ENCODE data around the gene ZNF625. TPM values are rescaled to one million over a fixed set of nuclear protein-coding genes. Genes with fewer than 3 reads are reported as not detected.

The ZNF625 gene
- polyA plus RNA-seq (2013), result 4.0 TPM

DNA sequence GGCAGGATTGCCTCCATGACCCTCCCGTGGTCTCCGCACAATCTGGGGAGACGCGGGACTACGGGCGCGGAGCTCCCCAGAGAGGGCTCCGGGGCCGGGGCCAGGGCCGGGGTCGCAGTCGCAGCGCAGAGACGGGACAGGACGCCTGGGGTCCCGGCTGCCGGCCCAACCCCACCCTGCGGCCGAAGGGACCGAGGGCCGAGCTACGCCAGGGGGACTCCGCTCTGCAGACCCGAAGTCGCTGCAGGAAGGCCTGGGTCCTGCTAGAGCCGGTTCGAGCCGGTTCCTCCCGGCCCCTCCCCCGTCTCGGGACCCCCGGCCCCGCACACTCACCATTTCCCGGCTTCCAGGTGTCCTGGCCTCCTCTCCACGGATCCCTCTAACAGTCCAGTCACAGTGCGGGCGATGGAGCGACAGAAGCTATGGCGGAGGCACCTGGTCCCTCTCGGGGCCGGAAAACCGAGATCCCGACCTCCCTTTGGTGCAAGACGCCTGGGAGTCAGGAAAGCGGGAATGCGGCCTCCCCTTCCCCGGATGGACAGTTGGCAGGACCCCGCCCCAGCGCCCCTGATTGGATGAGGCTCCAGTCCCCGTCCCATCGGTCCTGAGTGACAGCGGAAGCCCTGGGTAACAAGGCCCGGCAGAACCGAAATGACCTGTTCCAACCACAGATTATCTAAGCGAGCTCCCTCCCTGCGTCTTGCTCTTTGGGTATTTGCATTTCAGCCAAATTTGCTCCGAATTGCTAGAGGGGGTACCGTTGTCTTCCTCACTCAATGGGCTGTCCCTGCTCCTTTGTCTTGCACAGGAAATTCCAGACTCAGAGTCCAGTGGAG lies at the start of gene ZNF625:
Gene ZNF625 (minus strand): TSS at position 512 of the 836 bp plus-strand sequence. CDS start 176 bp downstream, at position 336.
- POLR2A ChIA-PET, result interaction anchor here (1.0 kb wide), 2 partner anchors 25 to 168 kb away, joined by 3 to 5 read pairs; no protein-coding TSS in a partner anchor
- H3K36me3 ChIP-seq (ENCODE audit: control insufficient read depth in 4 of 4, insufficient read depth in 4 of 4, low read length in 3 of 4), result peaks cover 2 to 7% (median 5%) of the 10 kb centered on the region in 4 experiments
- no peaks in the 10 kb centered on the region for H3K27me3 ChIP-seq (replicated peaks in 2 of 5; ENCODE audit: control insufficient read depth in 4 of 5, insufficient read depth in 5 of 5, low read length in 4 of 5)
- H3K4me1 ChIP-seq (ENCODE audit: control extremely low read depth in 1 of 4, control insufficient read depth in 4 of 4, insufficient read depth in 4 of 4, low read length in 3 of 4), result peaks cover 4 to 22% (median 12%) of the 10 kb centered on the region in 4 experiments
- H3K27ac ChIP-seq (ENCODE audit: insufficient read depth in 1 of 2, low read depth in 1 of 2, low read length in 2 of 2, poor library complexity in 1 of 2, severe bottlenecking in 2 of 2), result peak within 1 kb of the TSS; percentile 46 to 84
- peak within 1 kb of the TSS; percentile 54 to 94 (median 85) for H3K4me3 ChIP-seq (ENCODE audit: control insufficient read depth in 1 of 7, extremely low read depth in 1 of 7, insufficient read depth in 4 of 7, low read depth in 2 of 7, low read length in 6 of 7)
- 1% methylated on average over 42 of the region's 58 CpGs for WGBS (ENCODE audit: insufficient coverage)
- CTCF ChIA-PET, result interaction anchor here (0.6 to 1.2 kb wide), 3 partner anchors 16 to 456 kb away, joined by 3 read pairs; partner anchors contain the start of gene ZNF20
- peak in 2 of 3 donors; percentile 48 to 63 for DNase-seq
- no peaks in the 10 kb centered on the region for H3K9me3 ChIP-seq (ENCODE audit: control extremely low read depth in 1 of 5, control insufficient read depth in 4 of 5, insufficient read depth in 2 of 5, low read depth in 1 of 5, low read length in 4 of 5)

DNA sequence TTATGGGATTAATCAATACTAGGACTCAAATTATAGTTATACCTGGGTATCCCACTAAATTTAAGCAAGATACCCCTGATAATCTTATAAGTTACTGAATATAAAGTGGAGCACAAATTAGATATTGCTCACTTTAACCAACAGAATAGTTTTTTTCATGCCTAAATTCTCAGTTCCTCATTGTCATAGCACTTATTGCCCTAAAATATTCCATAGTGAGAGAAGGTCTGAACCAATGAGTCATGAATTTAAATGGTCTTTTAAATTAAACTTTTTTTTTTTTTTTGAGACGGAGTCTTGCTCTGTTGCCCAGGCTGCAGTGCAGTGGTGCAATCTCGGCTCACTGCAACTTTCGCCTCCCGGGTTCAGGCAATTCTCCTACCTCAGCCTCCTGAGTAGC lies 48.8 kb upstream of the ZNF625 start:
- peaks cover 0 to 26% (median 4%) of the 10 kb centered on the region in 4 experiments for H3K36me3 ChIP-seq (ENCODE audit: control insufficient read depth in 4 of 4, insufficient read depth in 4 of 4, low read length in 3 of 4)
- no peak overlapping the region for H3K4me3 ChIP-seq (ENCODE audit: control insufficient read depth in 1 of 7, extremely low read depth in 1 of 7, insufficient read depth in 4 of 7, low read depth in 2 of 7, low read length in 6 of 7)
- no peaks in the 10 kb centered on the region for H3K27me3 ChIP-seq (replicated peaks in 2 of 5; ENCODE audit: control insufficient read depth in 4 of 5, insufficient read depth in 5 of 5, low read length in 4 of 5)
- no CpG with 5 or more reads among the region's 4 CpGs for WGBS (ENCODE audit: insufficient coverage)
- POLR2A ChIA-PET, result no interaction called here
- CTCF ChIA-PET, result interaction anchor here (0.6 kb wide), 1 partner anchor 220 kb away, joined by 3 read pairs; no protein-coding TSS in a partner anchor
- no peak overlapping the region for H3K27ac ChIP-seq (ENCODE audit: insufficient read depth in 1 of 2, low read depth in 1 of 2, low read length in 2 of 2, poor library complexity in 1 of 2, severe bottlenecking in 2 of 2)
- H3K9me3 ChIP-seq (ENCODE audit: control extremely low read depth in 1 of 5, control insufficient read depth in 4 of 5, insufficient read depth in 2 of 5, low read depth in 1 of 5, low read length in 4 of 5), result peaks cover 14 to 47% (median 25%) of the 10 kb centered on the region in 5 experiments
- DNase-seq, result no peak
- H3K4me1 ChIP-seq (ENCODE audit: control extremely low read depth in 1 of 4, control insufficient read depth in 4 of 4, insufficient read depth in 4 of 4, low read length in 3 of 4), result peaks cover 0 to 16% (median 6%) of the 10 kb centered on the region in 4 experiments

DNA sequence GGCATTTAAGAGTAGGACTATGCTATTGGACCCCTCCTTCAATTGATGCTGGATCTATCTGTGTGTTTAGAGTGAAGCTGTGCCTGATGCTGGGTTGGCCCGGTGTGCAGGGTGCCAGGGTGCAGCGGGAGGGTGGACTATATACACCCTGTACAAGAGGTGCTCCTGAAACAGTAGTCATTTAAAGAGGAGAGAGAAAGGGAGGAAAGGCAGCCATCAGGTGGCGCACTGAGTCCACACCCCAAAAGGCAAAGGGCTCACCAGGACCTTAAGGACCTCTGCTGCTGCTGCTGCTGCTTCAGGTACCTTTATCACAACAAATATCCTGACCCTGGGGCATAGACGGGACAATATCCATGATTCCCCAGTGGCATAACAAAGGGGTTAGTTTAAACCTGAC lies 45.7 kb upstream of the ZNF625 start:
- 65% methylated on average over 2 of the region's 4 CpGs for WGBS (ENCODE audit: insufficient coverage)
- POLR2A ChIA-PET, result no interaction called here
- CTCF ChIA-PET, result interaction anchor here (0.8 kb wide), 1 partner anchor 23 kb away, joined by 3 read pairs; no protein-coding TSS in a partner anchor
- peaks cover 0 to 27% (median 16%) of the 10 kb centered on the region in 5 experiments for H3K9me3 ChIP-seq (ENCODE audit: control extremely low read depth in 1 of 5, control insufficient read depth in 4 of 5, insufficient read depth in 2 of 5, low read depth in 1 of 5, low read length in 4 of 5)
- H3K4me1 ChIP-seq (ENCODE audit: control extremely low read depth in 1 of 4, control insufficient read depth in 4 of 4, insufficient read depth in 4 of 4, low read length in 3 of 4), result peaks cover 0 to 27% (median 16%) of the 10 kb centered on the region in 4 experiments
- no peak overlapping the region for H3K4me3 ChIP-seq (ENCODE audit: control insufficient read depth in 1 of 7, extremely low read depth in 1 of 7, insufficient read depth in 4 of 7, low read depth in 2 of 7, low read length in 6 of 7)
- H3K36me3 ChIP-seq (ENCODE audit: control insufficient read depth in 4 of 4, insufficient read depth in 4 of 4, low read length in 3 of 4), result peaks cover 0 to 4% (median 1%) of the 10 kb centered on the region in 4 experiments
- DNase-seq, result peak; percentile 76 to 85 (median 81)
- H3K27me3 ChIP-seq (replicated peaks in 2 of 5; ENCODE audit: control insufficient read depth in 4 of 5, insufficient read depth in 5 of 5, low read length in 4 of 5), result no peaks in the 10 kb centered on the region
- H3K27ac ChIP-seq (ENCODE audit: insufficient read depth in 1 of 2, low read depth in 1 of 2, low read length in 2 of 2, poor library complexity in 1 of 2, severe bottlenecking in 2 of 2), result no peak overlapping the region

DNA sequence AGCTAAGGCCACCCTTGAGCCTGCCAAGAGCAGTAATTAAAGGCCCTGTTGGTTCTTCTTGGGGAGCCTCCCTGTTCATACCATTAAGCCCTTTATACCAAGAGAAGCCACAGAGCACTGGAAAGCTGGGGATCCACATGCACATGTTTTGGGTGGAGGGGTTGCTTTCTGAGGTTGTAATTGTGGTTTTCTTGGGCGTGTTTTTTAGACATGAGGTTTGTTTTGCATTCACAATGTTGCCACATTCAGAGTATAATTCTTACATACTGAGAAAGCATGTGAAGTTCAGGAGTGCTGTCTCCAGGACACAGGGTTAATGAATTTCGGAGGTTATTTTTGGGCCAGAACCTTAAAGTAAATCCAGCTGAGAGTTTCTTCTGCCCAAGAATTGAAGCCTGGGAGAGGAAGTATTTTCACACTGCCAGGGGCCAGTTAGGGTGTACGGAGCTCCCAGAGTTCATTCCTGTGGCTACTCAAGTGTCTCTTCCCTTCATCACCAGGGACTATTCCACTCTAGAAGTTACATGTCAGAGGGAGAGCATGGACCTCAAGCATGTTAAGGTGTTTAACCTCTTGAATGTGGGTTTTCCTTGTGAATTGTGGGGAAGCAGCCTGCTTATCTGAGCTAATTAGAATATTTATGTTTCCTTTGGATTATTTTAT lies 43.4 kb upstream of the ZNF625 start:
- peak in 2 of 3 donors; percentile 56 to 57 for DNase-seq
- Histone ChIP-seq H3K27me3 (replicated peaks in 2 of 5; ENCODE audit: control insufficient read depth in 4 of 5, insufficient read depth in 5 of 5, low read length in 4 of 5) (no peaks in the 10 kb centered on the region), H3K36me3 (ENCODE audit: control insufficient read depth in 4 of 4, insufficient read depth in 4 of 4, low read length in 3 of 4) (no peaks in the 10 kb centered on the region), H3K9me3 (ENCODE audit: control extremely low read depth in 1 of 5, control insufficient read depth in 4 of 5, insufficient read depth in 2 of 5, low read depth in 1 of 5, low read length in 4 of 5) (peaks cover 0 to 40% (median 6%) of the 10 kb centered on the region in 5 experiments), H3K27ac (ENCODE audit: insufficient read depth in 1 of 2, low read depth in 1 of 2, low read length in 2 of 2, poor library complexity in 1 of 2, severe bottlenecking in 2 of 2) (peak overlapping the region; percentile 72 to 87), H3K4me3 (ENCODE audit: control insufficient read depth in 1 of 7, extremely low read depth in 1 of 7, insufficient read depth in 4 of 7, low read depth in 2 of 7, low read length in 6 of 7) (peak overlapping the region in 5 of 7 experiments; percentile 21 to 66 (median 44)), H3K4me1 (ENCODE audit: control extremely low read depth in 1 of 4, control insufficient read depth in 4 of 4, insufficient read depth in 4 of 4, low read length in 3 of 4) (peaks cover 0 to 36% (median 17%) of the 10 kb centered on the region in 4 experiments)
- ChIA-PET POLR2A (interaction anchor here (0.6 kb wide), 1 partner anchor 37 kb away, joined by 3 read pairs; the partner anchor contains the start of gene ZNF136), CTCF (no interaction called here)
- WGBS (ENCODE audit: insufficient coverage), result 0% methylated on average over 1 of the region's 3 CpGs

DNA sequence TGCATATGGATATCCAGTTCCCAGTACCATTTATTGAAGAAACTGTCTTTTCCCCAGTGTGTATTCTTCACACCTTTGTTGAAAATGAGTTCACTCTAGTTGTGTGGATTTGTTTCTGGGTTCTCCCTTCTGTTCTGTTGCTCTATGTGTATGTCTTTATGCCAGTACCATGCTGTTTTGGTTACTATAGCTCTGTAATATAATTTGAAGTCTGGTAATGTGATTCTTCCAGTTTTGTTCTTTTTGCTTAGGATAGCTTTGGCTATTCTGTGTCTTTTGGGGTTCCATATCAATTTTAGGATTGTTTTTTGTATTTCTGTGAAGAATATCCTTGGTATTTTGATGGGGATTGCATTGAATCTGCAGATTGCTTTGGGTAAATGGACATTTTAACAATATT lies 41.6 kb upstream of the ZNF625 start:
- ChIA-PET POLR2A (no interaction called here), CTCF (interaction anchor here (1.5 kb wide), 1 partner anchor 167 kb away, joined by 3 read pairs; the partner anchor contains the start of gene ZNF442)
- DNase-seq, result no peak
- Histone ChIP-seq H3K4me1 (ENCODE audit: control extremely low read depth in 1 of 4, control insufficient read depth in 4 of 4, insufficient read depth in 4 of 4, low read length in 3 of 4) (peaks cover 0 to 39% (median 20%) of the 10 kb centered on the region in 4 experiments), H3K27me3 (replicated peaks in 2 of 5; ENCODE audit: control insufficient read depth in 4 of 5, insufficient read depth in 5 of 5, low read length in 4 of 5) (no peaks in the 10 kb centered on the region), H3K9me3 (ENCODE audit: control extremely low read depth in 1 of 5, control insufficient read depth in 4 of 5, insufficient read depth in 2 of 5, low read depth in 1 of 5, low read length in 4 of 5) (peaks cover 0 to 49% (median 2%) of the 10 kb centered on the region in 5 experiments), H3K4me3 (ENCODE audit: control insufficient read depth in 1 of 7, extremely low read depth in 1 of 7, insufficient read depth in 4 of 7, low read depth in 2 of 7, low read length in 6 of 7) (no peak overlapping the region), H3K27ac (ENCODE audit: insufficient read depth in 1 of 2, low read depth in 1 of 2, low read length in 2 of 2, poor library complexity in 1 of 2, severe bottlenecking in 2 of 2) (no peak overlapping the region), H3K36me3 (ENCODE audit: control insufficient read depth in 4 of 4, insufficient read depth in 4 of 4, low read length in 3 of 4) (peaks cover 0 to 5% (median under 1%) of the 10 kb centered on the region in 4 experiments)

DNA sequence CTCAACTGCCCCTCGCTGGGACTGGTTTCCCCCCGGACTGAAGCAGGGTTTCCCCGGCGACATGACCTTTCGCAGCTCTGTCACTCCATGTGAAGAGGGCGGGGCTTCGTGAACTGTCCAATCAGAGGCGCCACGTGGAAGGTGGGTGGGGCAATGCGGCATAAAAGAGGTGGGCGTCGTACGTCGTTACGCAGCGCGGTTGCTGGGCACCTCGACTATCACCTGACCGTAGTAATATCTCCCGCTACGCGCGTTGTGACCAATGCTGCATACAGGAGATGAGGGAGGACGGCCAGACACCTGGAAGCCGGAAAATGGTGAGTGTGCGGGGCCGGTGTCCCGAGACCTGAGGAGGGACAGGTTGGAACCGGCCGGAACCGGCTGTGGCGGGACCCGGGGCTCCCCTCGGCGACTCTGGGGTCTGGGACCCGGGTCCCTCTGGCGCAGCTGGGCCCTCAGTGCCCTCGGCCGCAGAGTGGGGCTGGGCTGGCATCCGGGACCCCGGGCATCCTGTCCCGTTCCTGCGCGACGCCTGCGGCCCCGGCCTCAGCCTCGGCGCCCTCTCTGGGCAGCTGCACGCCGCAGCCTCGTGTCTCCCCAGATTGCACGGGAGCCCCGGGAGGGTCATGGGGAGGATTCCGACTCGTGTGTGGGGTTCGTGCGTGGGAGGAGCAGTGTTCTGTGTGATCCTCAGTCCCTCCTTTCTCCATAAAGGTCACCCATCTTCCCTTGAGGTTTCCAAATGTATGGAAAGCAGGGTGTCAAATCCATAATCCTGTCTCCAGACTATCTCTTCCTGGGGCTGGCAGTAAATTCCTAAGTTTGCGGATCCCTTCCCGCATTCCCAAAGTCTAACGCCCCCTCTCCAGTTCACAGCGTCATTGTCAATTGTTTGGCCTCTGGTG lies 38.5 kb upstream of the ZNF625 start:
- peak overlapping the region; percentile 48 to 83 (median 76) for H3K4me3 ChIP-seq (ENCODE audit: control insufficient read depth in 1 of 7, extremely low read depth in 1 of 7, insufficient read depth in 4 of 7, low read depth in 2 of 7, low read length in 6 of 7)
- peaks cover 0 to 65% (median 7%) of the 10 kb centered on the region in 5 experiments for H3K9me3 ChIP-seq (ENCODE audit: control extremely low read depth in 1 of 5, control insufficient read depth in 4 of 5, insufficient read depth in 2 of 5, low read depth in 1 of 5, low read length in 4 of 5)
- ChIA-PET CTCF (interaction anchor here (0.6 to 1.0 kb wide), 3 partner anchors 171 to 301 kb away, joined by 3 read pairs; partner anchors contain the start of gene ZNF442), POLR2A (no interaction called here)
- DNase-seq, result peak; percentile 88 to 96 (median 95)
- H3K27me3 ChIP-seq (replicated peaks in 2 of 5; ENCODE audit: control insufficient read depth in 4 of 5, insufficient read depth in 5 of 5, low read length in 4 of 5), result no peaks in the 10 kb centered on the region
- H3K27ac ChIP-seq (ENCODE audit: insufficient read depth in 1 of 2, low read depth in 1 of 2, low read length in 2 of 2, poor library complexity in 1 of 2, severe bottlenecking in 2 of 2), result peak overlapping the region in 1 of 2 experiments; percentile 58
- peaks cover 4 to 24% (median 17%) of the 10 kb centered on the region in 4 experiments for H3K36me3 ChIP-seq (ENCODE audit: control insufficient read depth in 4 of 4, insufficient read depth in 4 of 4, low read length in 3 of 4)
- 3% methylated on average over 50 of the region's 62 CpGs for WGBS (ENCODE audit: insufficient coverage)
- H3K4me1 ChIP-seq (ENCODE audit: control extremely low read depth in 1 of 4, control insufficient read depth in 4 of 4, insufficient read depth in 4 of 4, low read length in 3 of 4), result peaks cover 0 to 21% (median 12%) of the 10 kb centered on the region in 4 experiments

Data from common myeloid progenitor, CD34-positive (primary cell).